GM18907 (cell line): ENCODE measurements around the gene UBR4.

Experiments used
- ATAC-seq: cut with Tn5 transposase; IDR thresholded peaks from one replicate; pipeline ENCODE4 v1.9.1; 2021; ENCODE audit warnings: mild to moderate bottlenecking, moderate library complexity; ENCODE audit not compliant: unreplicated experiment

UBR4 gene

GRCh38 chr1:19074902-19075721 lies 135.0 kb downstream of the UBR4 start:
- no peak for ATAC-seq

GRCh38 chr1:19074361-19074901 lies 135.6 kb downstream of the UBR4 start:
- no peak for ATAC-seq

GRCh38 chr1:19073311-19074186 lies 136.5 kb downstream of the UBR4 start:
- ATAC-seq, result no peak

- ATAC-seq, result no peak
These were observed 137.6 kb downstream of the UBR4 start for GRCh38 chr1:19072285-19072981.

GRCh38 chr1:19071674-19072281 lies 138.3 kb downstream of the UBR4 start:
- no peak for ATAC-seq

- no peak for ATAC-seq
These were observed 139.0 kb downstream of the UBR4 start for GRCh38 chr1:19070891-19071621.

- no peak for ATAC-seq
These were observed 139.8 kb downstream of the UBR4 start for GRCh38 chr1:19070197-19070651.

- ATAC-seq, result no peak
These were observed 141.3 kb downstream of the UBR4 start for GRCh38 chr1:19068639-19069276.

GRCh38 chr1:19067912-19068638 lies 142.0 kb downstream of the UBR4 start:
- no peak for ATAC-seq

- ATAC-seq, result no peak
These were observed 142.7 kb downstream of the UBR4 start for GRCh38 chr1:19067182-19067911.

GRCh38 chr1:19066874-19067181 lies 143.2 kb downstream of the UBR4 start:
- no peak for ATAC-seq

GRCh38 chr1:19066248-19066873 lies 143.7 kb downstream of the UBR4 start:
- no peak for ATAC-seq

GRCh38 chr1:19065526-19066247 lies 144.4 kb downstream of the UBR4 start:
- ATAC-seq, result no peak

- ATAC-seq, result no peak
These were observed 145.1 kb downstream of the UBR4 start for GRCh38 chr1:19064906-19065450.

- ATAC-seq, result no peak
These were observed 146.9 kb downstream of the UBR4 start for GRCh38 chr1:19063122-19063521.

- ATAC-seq, result no peak
These were observed 147.6 kb downstream of the UBR4 start for GRCh38 chr1:19062258-19063029.
